Hepatocyte (in vitro differentiated cells): ENCODE data around the gene RBBP7. TPM values are rescaled to one million over a fixed set of nuclear protein-coding genes. Genes with fewer than 3 reads are reported as not detected.
A peak's percentile ranks its signal among the peaks of the same experiment; 100 is the strongest.
"Not testable (repeated sequence)": the region's sequence is repeated elsewhere in the genome, so short reads cannot be mapped to it uniquely, and the experiment has no call there.

Experiments
- DNase-seq: peaks from one replicate; pipeline ENCODE4 v3.0.0-alpha.2; 2016; ENCODE audit warnings: low spot score
- H2AFZ ChIP-seq: fragments of 200-600 bp; sonication (generic); 2 replicates; pipeline ENCODE4 v1.6.0; 2016; ENCODE audit warnings: antibody characterized with exemption, mild to moderate bottlenecking
- H3K27ac ChIP-seq: fragments of 200-600 bp; sonication (generic); 2 replicates; pipeline ENCODE4 v1.5.1; 2016; ENCODE audit warnings: mild to moderate bottlenecking
- H3K27me3 ChIP-seq: fragments of 200-600 bp; sonication (generic); 2 replicates; pipeline ENCODE4 v1.6.1; 2016
- H3K36me3 ChIP-seq: fragments of 200-600 bp; sonication (generic); replicated peaks from 2 replicates; pipeline ENCODE4 v1.5.1; 2016; ENCODE audit warnings: low read depth; ENCODE audit not compliant: insufficient read depth
- H3K4me1 ChIP-seq: fragments of 200-600 bp; sonication (generic); 2 replicates; pipeline ENCODE4 v1.5.1; 2016; ENCODE audit warnings: mild to moderate bottlenecking, moderate library complexity; ENCODE audit not compliant: insufficient read depth
- H3K4me2 ChIP-seq: fragments of 200-600 bp; sonication (generic); 2 replicates; pipeline ENCODE4 v1.6.0; 2016
- H3K4me3 ChIP-seq: fragments of 200-600 bp; sonication (generic); 2 replicates; pipeline ENCODE4 v1.5.1; 2016; ENCODE audit warnings: mild to moderate bottlenecking
- H3K79me2 ChIP-seq: fragments of 200-600 bp; sonication (generic); 2 replicates; pipeline ENCODE4 v1.6.0; 2017; ENCODE audit warnings: mild to moderate bottlenecking
- H3K9me2 ChIP-seq: fragments of 200-600 bp; sonication (generic); replicated peaks from 2 replicates; pipeline ENCODE4 v1.6.0; 2017; ENCODE audit warnings: mild to moderate bottlenecking; ENCODE audit not compliant: insufficient read depth
- H3K9me3 ChIP-seq: fragments of 200-600 bp; sonication (generic); 2 replicates; pipeline ENCODE4 v1.5.1; 2016; ENCODE audit warnings: low read depth, mild to moderate bottlenecking
- H4K20me1 ChIP-seq: fragments of 200-600 bp; sonication (generic); 2 replicates; pipeline ENCODE4 v1.6.0; 2016; ENCODE audit warnings: mild to moderate bottlenecking; ENCODE audit not compliant: insufficient read depth, poor library complexity, severe bottlenecking
- EZH2 ChIP-seq: fragments of 200-600 bp; sonication (generic); IDR thresholded peaks from 2 replicates; pipeline ENCODE4 v1.6.1; 2016; ENCODE audit warnings: antibody characterized with exemption, mild to moderate bottlenecking, borderline replicate concordance
- EZH2phosphoT487 ChIP-seq: fragments of 200-600 bp; sonication (generic); IDR thresholded peaks from one replicate; pipeline ENCODE4 v1.6.1; 2018; ENCODE audit warnings: antibody characterized with exemption, mild to moderate bottlenecking, low read depth, moderate library complexity; ENCODE audit not compliant: unreplicated experiment, severe bottlenecking
- WGBS: methylation state at CpG from one replicate; pipeline ENCODE4 v1.1.6; 2016; ENCODE audit warnings: low lambda C conversion rate; ENCODE audit errors: missing lambda C conversion rate; 5-methylcytosine and 5-hydroxymethylcytosine counted together
- polyA plus RNA-seq: library from polyadenylated mRNA; unstranded; fragments of >200 nt; fragmentation: Nextera tagmentation; extraction: Ambion mirVana; gene quantifications from 2 replicates; pipeline ENCODE4 v1.2.1, GENCODE V29; 2016
- total RNA-seq: library from RNA; depleted of rRNA; stranded (reverse); fragments of >200 nt; gene quantifications from 2 replicates; pipeline ENCODE4 v1.2.3, GENCODE V29; 2014
- TF ChIP-seq, protein P1 (sequence below): fragments of 200-600 bp; sonication (generic); IDR thresholded peaks from 2 replicates; pipeline ENCODE4 v1.5.1; 2016; ENCODE audit warnings: antibody characterized with exemption, mild to moderate bottlenecking; ENCODE audit not compliant: poor library complexity

RBBP7 gene
- total and polyA plus RNA-seq, 2 experiments from 2014 or later = 185 to 263 TPM

- H2AFZ ChIP-seq = no peak overlapping the region
- peaks cover 61% of the 10 kb centered on the region for H4K20me1 ChIP-seq
- peak overlapping the region; percentile 11 for H3K4me3 ChIP-seq
- TF ChIP-seq, protein P1, sequence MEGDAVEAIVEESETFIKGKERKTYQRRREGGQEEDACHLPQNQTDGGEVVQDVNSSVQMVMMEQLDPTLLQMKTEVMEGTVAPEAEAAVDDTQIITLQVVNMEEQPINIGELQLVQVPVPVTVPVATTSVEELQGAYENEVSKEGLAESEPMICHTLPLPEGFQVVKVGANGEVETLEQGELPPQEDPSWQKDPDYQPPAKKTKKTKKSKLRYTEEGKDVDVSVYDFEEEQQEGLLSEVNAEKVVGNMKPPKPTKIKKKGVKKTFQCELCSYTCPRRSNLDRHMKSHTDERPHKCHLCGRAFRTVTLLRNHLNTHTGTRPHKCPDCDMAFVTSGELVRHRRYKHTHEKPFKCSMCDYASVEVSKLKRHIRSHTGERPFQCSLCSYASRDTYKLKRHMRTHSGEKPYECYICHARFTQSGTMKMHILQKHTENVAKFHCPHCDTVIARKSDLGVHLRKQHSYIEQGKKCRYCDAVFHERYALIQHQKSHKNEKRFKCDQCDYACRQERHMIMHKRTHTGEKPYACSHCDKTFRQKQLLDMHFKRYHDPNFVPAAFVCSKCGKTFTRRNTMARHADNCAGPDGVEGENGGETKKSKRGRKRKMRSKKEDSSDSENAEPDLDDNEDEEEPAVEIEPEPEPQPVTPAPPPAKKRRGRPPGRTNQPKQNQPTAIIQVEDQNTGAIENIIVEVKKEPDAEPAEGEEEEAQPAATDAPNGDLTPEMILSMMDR = no peak
- TF ChIP-seq EZH2phosphoT487 = no peak
- no peak for TF ChIP-seq EZH2
- whole genome bisulfite sequencing = 87% methylated on average over 6 of the region's 6 CpGs
- H3K27ac ChIP-seq = no peak overlapping the region
- H3K9me3 ChIP-seq = no peaks in the 10 kb centered on the region
- H3K27me3 ChIP-seq = no peaks in the 10 kb centered on the region
- peaks cover 40% of the 10 kb centered on the region for H3K4me1 ChIP-seq
- H3K4me2 ChIP-seq = peak overlapping the region; percentile 94
- H3K36me3 ChIP-seq = no peaks in the 10 kb centered on the region
- H3K9me2 ChIP-seq = no peaks in the 10 kb centered on the region
- DNase-seq = no peak
- H3K79me2 ChIP-seq = peaks cover 66% of the 10 kb centered on the region
Observed at GRCh38 chrX:16867947-16868346, 2.2 kb downstream of the RBBP7 start.

DNA sequence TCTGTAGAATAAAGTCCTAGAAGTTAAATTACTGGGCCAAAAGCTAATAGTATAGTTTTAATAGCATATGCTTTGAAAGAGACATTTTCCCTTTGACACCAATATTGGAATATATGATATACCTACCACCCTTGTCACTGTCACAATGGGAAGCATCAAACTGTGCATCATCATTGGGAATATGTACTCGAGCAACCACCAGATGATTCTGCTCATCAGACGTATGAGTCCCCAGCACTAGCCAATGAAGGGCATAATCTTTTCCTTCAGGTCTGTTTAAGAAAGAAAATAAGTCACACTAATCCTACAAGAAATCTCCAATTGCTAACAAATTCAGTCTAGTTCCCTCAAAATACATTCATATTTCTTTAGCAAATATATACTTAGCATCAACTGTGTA, 7.3 kb downstream of the RBBP7 start:
- H3K4me2 ChIP-seq = no peak overlapping the region
- no peak overlapping the region for H3K4me3 ChIP-seq
- no peaks in the 10 kb centered on the region for H3K36me3 ChIP-seq
- H3K27ac ChIP-seq = no peak overlapping the region
- 96% methylated on average over 2 of the region's 2 CpGs for WGBS
- no peaks in the 10 kb centered on the region for H3K9me3 ChIP-seq
- peaks cover 72% of the 10 kb centered on the region for H4K20me1 ChIP-seq
- no peak for TF ChIP-seq EZH2phosphoT487
- TF ChIP-seq, protein P1 = no peak
- no peak for TF ChIP-seq EZH2
- DNase-seq = no peak
- no peaks in the 10 kb centered on the region for H3K9me2 ChIP-seq
- peaks cover 100% of the 10 kb centered on the region for H3K79me2 ChIP-seq
- H3K4me1 ChIP-seq = peaks cover 19% of the 10 kb centered on the region
- H2AFZ ChIP-seq = no peak overlapping the region
- H3K27me3 ChIP-seq = no peaks in the 10 kb centered on the region

- TF ChIP-seq EZH2phosphoT487 = no peak
- no peak for TF ChIP-seq EZH2
- TF ChIP-seq, protein P1 = no peak
- Histone ChIP-seq H3K4me2 (no peak overlapping the region), H3K79me2 (peaks cover 98% of the 10 kb centered on the region), H2AFZ (no peak overlapping the region), H3K36me3 (no peaks in the 10 kb centered on the region), H4K20me1 (peaks cover 22% of the 10 kb centered on the region), H3K27me3 (no peaks in the 10 kb centered on the region), H3K4me1 (no peaks in the 10 kb centered on the region), H3K4me3 (no peak overlapping the region), H3K27ac (no peak overlapping the region), H3K9me3 (no peaks in the 10 kb centered on the region), H3K9me2 (no peaks in the 10 kb centered on the region)
- DNase-seq = no peak
Observed at GRCh38 chrX:16856744-16857143, 13.4 kb downstream of the RBBP7 start.

GRCh38 chrX:16856076-16856404, 14.1 kb downstream of the RBBP7 start:
- H3K79me2 ChIP-seq = peaks cover 91% of the 10 kb centered on the region
- H3K9me2 ChIP-seq, H3K27ac ChIP-seq, H3K4me3 ChIP-seq, H2AFZ ChIP-seq, H3K4me2 ChIP-seq, H3K36me3 ChIP-seq, H3K4me1 ChIP-seq, DNase-seq, H3K9me3 ChIP-seq, H3K27me3 ChIP-seq: not testable (repeated sequence)
- H4K20me1 ChIP-seq = peaks cover 17% of the 10 kb centered on the region
- WGBS = 98% methylated on average over 2 of the region's 2 CpGs
